Type B pancreatic cell (in vitro differentiated cells): ENCODE data around the gene KIF26B. TPM values are rescaled to one million over a fixed set of nuclear protein-coding genes. Genes with fewer than 3 reads are reported as not detected.
"Not testable (repeated sequence)": the region's sequence is repeated elsewhere in the genome, so short reads cannot be mapped to it uniquely, and the experiment has no call there.

Experiments used
- DNase-seq: peaks from one replicate; pipeline ENCODE4 v3.0.0; 2021; ENCODE audit warnings: mixed read lengths; ENCODE audit not compliant: unreplicated experiment; ENCODE audit errors: extremely low spot score
- H3K27ac Mint-ChIP-seq: 2 replicates; pipeline ENCODE4 v1.8.0; 2021; ENCODE audit warnings: mild to moderate bottlenecking, mixed read lengths
- H3K27me3 Mint-ChIP-seq: 2 replicates; pipeline ENCODE4 v1.8.0; 2021; ENCODE audit warnings: mixed read lengths
- H3K36me3 Mint-ChIP-seq: 2 replicates; pipeline ENCODE4 v1.8.0; 2021; ENCODE audit warnings: mixed read lengths
- H3K4me1 Mint-ChIP-seq: one replicate; pipeline ENCODE4 v1.8.0; 2021; ENCODE audit warnings: mixed read lengths; ENCODE audit not compliant: unreplicated experiment
- H3K4me3 Mint-ChIP-seq: 2 replicates; pipeline ENCODE4 v1.8.0; 2021; ENCODE audit warnings: mild to moderate bottlenecking, mixed read lengths
- H3K9me3 Mint-ChIP-seq: 2 replicates; pipeline ENCODE4 v1.8.0; 2021; ENCODE audit warnings: mixed read lengths
- CTCF ChIP-seq: fragments of 200-600 bp; sonication (generic); conservative IDR thresholded peaks from 2 replicates; pipeline ENCODE4 v1.5.0; 2021; ENCODE audit warnings: antibody characterized with exemption, mild to moderate bottlenecking
- total RNA-seq: library from RNA; stranded (reverse); gene quantifications from 2 replicates; pipeline ENCODE4 v1.2.1, GENCODE V29; 2021; ENCODE audit warnings: low replicate concordance

The KIF26B gene
- total RNA-seq, 1 donor from 2014 or later, result 22.1 TPM

GRCh38 chr1:245671966-245672767 is 517.4 kb downstream of the KIF26B start:
- DNase-seq, result no peak
- Mint-ChIP-seq H3K9me3 (no peaks in the 10 kb centered on the region), H3K4me1 (peaks cover 11% of the 10 kb centered on the region), H3K4me3 (no peak overlapping the region), H3K27ac (no peak overlapping the region), H3K27me3 (no peaks in the 10 kb centered on the region), H3K36me3 (peaks cover 5% of the 10 kb centered on the region)
- no peak for TF ChIP-seq CTCF

- H3K4me3 Mint-ChIP-seq, H3K27ac Mint-ChIP-seq, H3K36me3 Mint-ChIP-seq, H3K27me3 Mint-ChIP-seq, DNase-seq, H3K9me3 Mint-ChIP-seq: not testable (repeated sequence)
- H3K4me1 Mint-ChIP-seq, result peaks cover 11% of the 10 kb centered on the region
Measured at GRCh38 chr1:245672836-245673656, 518.3 kb downstream of the KIF26B start.

- H3K27ac Mint-ChIP-seq, result no peak overlapping the region
- DNase-seq, result no peak
- no peak overlapping the region for H3K4me3 Mint-ChIP-seq
- H3K9me3 Mint-ChIP-seq, result no peaks in the 10 kb centered on the region
- TF ChIP-seq CTCF, result no peak
- peaks cover 5% of the 10 kb centered on the region for H3K36me3 Mint-ChIP-seq
- peaks cover 11% of the 10 kb centered on the region for H3K4me1 Mint-ChIP-seq
- no peaks in the 10 kb centered on the region for H3K27me3 Mint-ChIP-seq
Measured at GRCh38 chr1:245673881-245674414, 519.2 kb downstream of the KIF26B start.

- TF ChIP-seq CTCF, result no peak
- H3K36me3 Mint-ChIP-seq, result peaks cover 5% of the 10 kb centered on the region
- no peak overlapping the region for H3K4me3 Mint-ChIP-seq
- no peaks in the 10 kb centered on the region for H3K9me3 Mint-ChIP-seq
- no peak overlapping the region for H3K27ac Mint-ChIP-seq
- DNase-seq, result no peak
- peaks cover 20% of the 10 kb centered on the region for H3K4me1 Mint-ChIP-seq
- H3K27me3 Mint-ChIP-seq, result no peaks in the 10 kb centered on the region
Measured at GRCh38 chr1:245677461-245678240, 522.9 kb downstream of the KIF26B start.

GRCh38 chr1:245678860-245679411 is 524.2 kb downstream of the KIF26B start:
- H3K4me1 Mint-ChIP-seq, result peaks cover 25% of the 10 kb centered on the region
- TF ChIP-seq CTCF, result no peak
- H3K4me3 Mint-ChIP-seq, result no peak overlapping the region
- peaks cover 5% of the 10 kb centered on the region for H3K36me3 Mint-ChIP-seq
- DNase-seq, result no peak
- H3K9me3 Mint-ChIP-seq, result no peaks in the 10 kb centered on the region
- no peaks in the 10 kb centered on the region for H3K27me3 Mint-ChIP-seq
- H3K27ac Mint-ChIP-seq, result no peak overlapping the region
